Right cardiac atrium (tissue), 5 donors: Measurements from ENCODE around the gene PCBD2. TPM values are rescaled to one million over a fixed set of nuclear protein-coding genes. Genes with fewer than 3 reads are reported as not detected.

Source experiments
- ATAC-seq, 2 donors: fragments of 200-7000 bp; cut with Tn5 transposase; one replicate each; pipeline versions ENCODE4 v1.8.0 to v1.9.1; 2020; ENCODE audit warnings: moderate library complexity in 2 of 2, mild to moderate bottlenecking in 1 of 2
- DNase-seq, 3 donors: peaks; one replicate each; pipeline ENCODE4 v3.0.0-alpha.2; 2020
- H3K27ac ChIP-seq: one replicate; pipeline ENCODE4 v1.5.1; 2013; ENCODE audit warnings: mild to moderate bottlenecking, low read length, control low read depth, moderate library complexity
- H3K27me3 ChIP-seq: one replicate; pipeline ENCODE4 v1.6.1; 2013; ENCODE audit not compliant: control insufficient read depth, insufficient read depth
- H3K4me1 ChIP-seq: one replicate; pipeline ENCODE4 v1.6.1; 2013; ENCODE audit warnings: low read length; ENCODE audit not compliant: control insufficient read depth, insufficient read depth
- H3K4me3 ChIP-seq: one replicate; pipeline ENCODE4 v1.5.1; 2013; ENCODE audit warnings: low read length, control low read depth
- H3K9me3 ChIP-seq: one replicate; pipeline ENCODE4 v1.6.1; 2013; ENCODE audit warnings: low read length; ENCODE audit not compliant: control insufficient read depth
- WGBS: extraction: QIAGEN DNeasy Blood & Tissue Kit; methylation state at CpG from one replicate; pipeline ENCODE4 v1.1.7; 2013; 5-methylcytosine and 5-hydroxymethylcytosine counted together
- intact Hi-C, 4 donors: fragments of 100-400 bp; cut with DNase I; formaldehyde crosslinking; loops; one replicate each; pipeline versions ENCODE4 v1.11.0 to v1.14.0; 2022 to 2023
- microRNA-seq, 2 donors: library from miRNA; unstranded; fragments of <30 nt; microRNA quantifications; one replicate each; pipeline ENCODE4 v1.2.0, GENCODE V29; 2020 to 2021
- polyA plus RNA-seq: library from polyadenylated mRNA; stranded (reverse); fragments of 200-250 nt; gene quantifications from one replicate; pipeline ENCODE4 v1.2.3, GENCODE V29; 2013
- total RNA-seq, 4 donors: library from RNA; stranded (reverse); fragmentation: NEBNext Ultra II Directional; extraction: Animal tissue kit (Norgen Biotek cat#: 25700); gene quantifications; one replicate each; pipeline ENCODE4 v1.2.1, GENCODE V29; 2021
- donor health status: healthy with polysubstance abuse.
- donor health status: DM: no; HTN: yes; CAD: no.
- donor health status: DM: no; HTN: no; CAD: no.
- donor health status: DM: no; HTN: yes; CAD: no; lungs with severe emphysema.
- donor health status: DM: yes; HTN: yes; CAD: no.

The PCBD2 gene
- total and polyA plus RNA-seq, 5 donors: 11.7 to 17.5 (median 14.6) TPM

DNA sequence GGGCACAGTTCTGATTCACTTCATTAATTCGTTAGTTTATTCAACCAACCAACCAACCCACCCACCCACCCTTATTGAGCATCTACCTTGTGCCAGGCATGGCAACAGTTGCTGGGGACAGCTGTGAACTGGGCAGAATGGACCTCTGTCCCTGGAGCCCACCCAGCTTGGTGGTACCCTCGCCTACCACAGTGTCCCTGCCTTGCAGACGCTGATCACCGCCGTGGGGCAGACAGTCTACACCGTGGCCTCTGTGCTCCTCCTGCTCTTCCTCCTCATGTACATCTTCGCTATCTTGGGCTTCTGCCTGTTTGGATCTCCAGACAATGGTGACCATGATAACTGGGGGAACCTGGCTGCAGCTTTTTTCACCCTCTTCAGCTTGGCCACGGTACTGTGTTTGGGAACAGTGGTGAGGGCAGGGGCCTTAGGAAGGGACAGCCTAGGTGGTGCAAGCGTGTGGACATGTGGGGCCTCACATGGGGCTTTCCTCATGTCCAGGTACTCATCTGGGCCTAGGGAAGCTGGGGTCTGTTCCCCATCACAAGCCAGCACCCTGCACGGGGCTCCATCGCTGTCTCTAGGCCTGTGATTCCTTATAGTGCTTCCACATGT is 102.9 kb downstream of the PCBD2 start:
- DNase-seq (no peak), ATAC-seq (no peak)
- Histone ChIP-seq H3K4me1 (no peaks in the 10 kb centered on the region), H3K4me3 (no peak overlapping the region), H3K27me3 (no peaks in the 10 kb centered on the region), H3K27ac (no peak overlapping the region), H3K9me3 (no peaks in the 10 kb centered on the region)
- 82% methylated on average over 11 of the region's 11 CpGs for WGBS
- intact Hi-C loops: no loop called here

DNA sequence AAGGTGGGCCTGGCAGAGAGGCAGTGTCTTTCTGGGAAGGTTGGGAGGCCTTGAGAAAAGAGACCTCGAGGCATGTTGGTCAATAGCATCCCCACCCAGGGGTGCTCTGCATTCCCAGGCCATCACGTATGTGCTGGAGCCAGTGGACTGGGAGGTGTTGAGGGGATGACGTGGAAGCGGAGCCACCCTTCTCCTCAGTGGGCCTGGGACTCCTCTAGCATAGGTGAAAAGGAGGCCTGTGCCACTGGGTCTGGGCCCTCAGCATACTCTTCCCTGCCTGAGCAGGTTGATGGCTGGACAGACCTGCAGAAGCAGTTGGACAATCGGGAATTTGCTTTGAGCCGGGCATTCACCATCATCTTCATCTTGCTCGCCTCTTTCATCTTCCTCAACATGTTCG is 103.6 kb downstream of the PCBD2 start:
- WGBS: 94% methylated on average over 8 of the region's 8 CpGs
- intact Hi-C loops: no loop called here

DNA sequence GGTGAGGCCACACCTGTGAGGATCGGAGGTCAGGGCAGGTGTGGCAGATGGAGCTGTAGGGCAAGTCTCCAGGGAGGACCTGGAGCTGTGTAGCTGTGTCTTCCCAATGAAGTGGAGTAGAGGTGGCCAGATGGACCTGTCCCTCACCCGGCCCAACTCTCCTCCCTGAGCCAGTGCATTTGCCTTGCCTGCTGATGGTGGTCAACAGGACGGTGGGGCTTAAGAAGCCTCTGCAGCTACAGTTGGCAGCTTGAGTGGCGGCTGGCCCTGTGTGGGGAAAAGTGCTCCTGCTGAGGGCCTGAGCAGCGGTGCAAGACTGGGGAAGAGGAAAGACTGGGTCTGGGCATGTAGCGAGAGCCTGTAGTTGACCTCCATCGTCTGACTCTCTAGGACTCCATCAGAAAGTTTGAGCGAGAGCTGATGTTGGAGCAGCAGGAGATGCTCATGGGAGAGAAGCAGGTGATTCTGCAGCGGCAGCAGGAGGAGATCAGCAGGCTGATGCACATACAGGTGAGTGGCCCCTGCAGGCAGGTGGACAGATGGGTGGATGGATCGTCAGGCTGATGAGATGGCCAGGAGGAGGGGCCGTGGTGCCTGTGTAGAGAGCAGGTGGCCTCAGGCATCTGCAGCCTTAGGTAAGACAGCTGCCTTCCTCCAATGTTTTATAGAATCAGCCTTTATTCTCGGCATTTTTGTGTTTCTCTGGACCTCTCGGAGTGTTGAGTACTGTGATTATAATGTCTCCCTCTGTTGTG is 104.2 kb downstream of the PCBD2 start:
- H3K9me3 ChIP-seq: no peaks in the 10 kb centered on the region
- no peaks in the 10 kb centered on the region for H3K4me1 ChIP-seq
- no peak for ATAC-seq
- H3K27me3 ChIP-seq: no peaks in the 10 kb centered on the region
- DNase-seq: no peak
- H3K27ac ChIP-seq: no peak overlapping the region
- intact Hi-C loops: no loop called here
- WGBS: 83% methylated on average over 13 of the region's 13 CpGs
- no peak overlapping the region for H3K4me3 ChIP-seq

More for the DNA sequence above, 103.6 kb downstream of the PCBD2 start:
- no peak for DNase-seq
- Histone ChIP-seq H3K9me3 (no peaks in the 10 kb centered on the region), H3K27ac (no peak overlapping the region), H3K4me3 (no peak overlapping the region), H3K4me1 (no peaks in the 10 kb centered on the region), H3K27me3 (no peaks in the 10 kb centered on the region)
- ATAC-seq: no peak

DNA sequence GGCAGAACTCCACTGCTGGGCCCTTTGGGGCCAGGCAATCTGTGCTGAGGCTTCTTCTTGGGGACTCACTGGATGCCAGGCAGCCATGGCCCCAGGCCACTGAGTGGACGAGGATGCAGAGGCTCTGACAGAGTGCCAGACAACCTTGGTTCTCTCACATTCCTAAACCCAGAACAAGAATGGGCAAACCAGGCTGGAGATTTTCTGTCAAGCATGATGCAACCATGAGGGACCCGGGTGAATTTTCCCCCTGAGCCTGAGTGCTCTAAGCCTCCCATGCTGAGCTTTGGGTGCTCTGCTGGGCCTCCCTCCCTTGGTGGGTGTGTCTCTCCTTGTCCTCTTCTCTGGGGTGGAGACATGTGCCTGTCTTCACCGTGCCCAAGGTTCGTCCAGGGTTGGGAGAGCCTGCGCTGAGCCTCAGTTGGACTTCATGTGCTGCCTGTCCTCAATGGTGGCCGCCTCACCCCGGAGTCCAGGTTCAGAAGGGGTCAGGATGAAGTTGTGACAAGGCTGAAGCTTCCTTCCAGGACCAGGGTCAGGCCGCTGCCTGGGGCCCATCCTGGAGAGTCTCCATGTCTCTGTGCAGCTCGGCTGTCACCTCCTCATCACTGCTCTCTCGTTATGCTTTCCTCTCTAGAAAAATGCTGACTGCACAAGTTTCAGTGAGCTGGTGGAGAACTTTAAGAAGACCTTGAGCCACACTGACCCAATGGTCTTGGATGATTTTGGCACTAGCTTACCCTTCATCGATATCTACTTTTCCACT is 105.0 kb downstream of the PCBD2 start:
- no peak overlapping the region for H3K4me3 ChIP-seq
- no peaks in the 10 kb centered on the region for H3K4me1 ChIP-seq
- no peaks in the 10 kb centered on the region for H3K27me3 ChIP-seq
- H3K9me3 ChIP-seq: no peaks in the 10 kb centered on the region
- no peak overlapping the region for H3K27ac ChIP-seq
- WGBS: 86% methylated on average over 11 of the region's 11 CpGs
- intact Hi-C loops: no loop called here
- DNase-seq: no peak
- no peak for ATAC-seq

DNA sequence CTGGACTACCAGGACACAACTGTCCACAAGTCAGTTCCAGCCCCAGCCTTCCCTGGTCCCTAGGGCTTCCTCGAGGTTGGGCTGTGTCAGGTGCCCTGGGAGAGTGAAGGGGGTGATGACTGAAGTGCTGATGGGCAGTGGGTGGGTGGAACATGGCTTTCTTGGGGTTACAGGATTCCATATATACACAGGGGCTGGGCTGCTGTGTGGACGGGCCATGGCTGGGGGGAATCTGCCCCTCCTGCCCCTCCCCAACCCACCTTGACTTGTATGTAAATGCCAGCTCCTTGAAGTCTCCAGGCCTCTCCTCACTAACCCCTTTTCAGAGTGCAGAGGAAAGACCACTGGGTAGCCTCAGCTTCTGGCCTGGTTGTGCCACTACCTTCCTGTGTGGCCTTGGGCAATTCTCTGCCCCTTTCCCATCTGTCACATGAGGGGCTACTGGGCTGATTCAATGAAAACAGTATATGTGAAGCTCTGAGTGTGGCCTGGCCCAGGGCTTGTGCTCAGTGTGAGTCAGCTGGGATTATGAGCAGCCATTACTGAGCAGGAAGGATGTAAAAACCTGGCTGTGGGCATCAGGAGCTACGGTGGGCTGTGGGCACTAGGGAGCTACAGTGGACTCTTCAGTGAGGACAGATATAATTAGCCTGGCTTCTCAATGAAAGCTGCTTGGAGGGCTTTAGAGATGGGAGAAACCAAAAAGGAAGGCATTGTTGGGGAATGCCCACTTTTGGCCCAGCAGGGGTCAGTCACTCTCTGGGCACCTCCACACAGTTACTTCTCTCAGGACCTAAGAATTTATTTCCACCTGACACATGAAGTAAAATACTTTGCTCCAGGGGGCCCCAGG is 105.8 kb downstream of the PCBD2 start:
- Histone ChIP-seq H3K4me3 (no peak overlapping the region), H3K27me3 (no peaks in the 10 kb centered on the region), H3K4me1 (no peaks in the 10 kb centered on the region), H3K27ac (no peak overlapping the region), H3K9me3 (no peaks in the 10 kb centered on the region)
- 82% methylated on average over 3 of the region's 3 CpGs for WGBS
- ATAC-seq (no peak), DNase-seq (no peak)
- intact Hi-C loops: no loop called here

DNA sequence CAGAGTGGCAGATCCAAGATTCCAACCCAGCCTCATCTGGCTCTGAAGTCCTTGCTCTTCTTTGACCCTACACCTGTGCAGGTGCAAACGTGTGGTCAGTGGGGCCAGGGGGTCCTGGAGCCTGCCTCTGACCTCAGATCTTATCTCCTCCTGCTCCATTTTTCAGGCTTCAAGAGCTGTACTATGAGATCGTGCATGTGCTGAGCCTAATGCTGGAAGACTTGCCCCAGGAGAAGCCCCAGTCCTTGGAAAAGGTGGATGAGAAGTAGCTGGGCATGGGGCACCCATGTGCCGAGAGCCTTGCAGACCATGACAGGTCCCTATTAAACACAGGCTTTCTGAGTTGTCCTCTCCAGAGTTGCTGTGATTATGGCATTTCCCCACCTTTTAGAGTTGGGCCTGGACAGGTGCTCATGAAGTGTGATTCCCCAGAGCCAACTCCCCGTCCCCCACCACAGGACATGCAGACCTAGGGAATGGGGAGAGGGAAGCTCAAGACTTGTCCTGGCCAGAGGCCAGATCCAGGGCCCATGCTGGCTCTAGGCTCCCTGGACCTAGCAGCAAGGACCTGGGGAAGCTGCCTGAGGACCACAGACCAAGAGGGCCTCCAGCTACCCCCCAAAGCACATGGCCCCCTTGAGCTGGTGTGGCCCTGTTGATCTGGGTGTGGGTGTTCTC is 106.6 kb downstream of the PCBD2 start:
- H3K27ac ChIP-seq: no peak overlapping the region
- WGBS: 92% methylated on average over 4 of the region's 4 CpGs
- no peak overlapping the region for H3K4me3 ChIP-seq
- no peaks in the 10 kb centered on the region for H3K27me3 ChIP-seq
- no peaks in the 10 kb centered on the region for H3K9me3 ChIP-seq
- intact Hi-C loops: no loop called here
- H3K4me1 ChIP-seq: no peaks in the 10 kb centered on the region
- DNase-seq (no peak), ATAC-seq (no peak)

DNA sequence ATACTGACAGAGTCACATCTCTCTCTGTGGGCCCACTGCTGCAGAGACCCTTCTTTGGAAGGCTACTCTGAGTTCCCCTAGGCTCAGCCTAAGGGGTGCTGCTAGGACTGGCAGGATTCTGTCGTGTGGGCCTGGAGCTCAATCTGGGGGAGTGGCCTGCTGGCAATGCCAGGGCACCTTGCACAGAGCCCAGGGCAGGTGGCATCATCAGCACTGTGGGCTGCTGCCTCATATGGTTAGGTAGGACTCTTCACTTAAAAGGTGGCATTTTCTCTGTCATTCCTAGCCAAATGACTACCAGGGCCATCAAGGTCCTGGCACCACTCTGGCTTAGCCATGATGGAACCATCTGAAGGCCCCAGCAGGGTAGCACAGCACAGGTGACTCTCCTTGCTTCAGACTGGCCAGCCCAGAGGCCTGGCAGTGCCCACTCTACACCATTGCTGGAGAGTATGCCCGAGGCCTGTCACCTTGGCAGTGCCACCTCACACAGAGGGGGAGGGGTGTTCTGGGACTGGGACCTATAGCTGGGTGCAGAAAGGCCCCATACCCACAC is 107.2 kb downstream of the PCBD2 start:
- Histone ChIP-seq H3K9me3 (no peaks in the 10 kb centered on the region), H3K4me1 (no peaks in the 10 kb centered on the region), H3K27ac (no peak overlapping the region), H3K4me3 (no peak overlapping the region), H3K27me3 (no peaks in the 10 kb centered on the region)
- intact Hi-C loops: no loop called here
- ATAC-seq (no peak), DNase-seq (peak in 1 of 3 donors; percentile 18)
- 85% methylated on average over 2 of the region's 2 CpGs for WGBS

Small RNA genes within 50 kb of the gene (microRNA-seq; reads per million reads assigned to microRNA genes)
- gene MIR4461: 0 reads per million in 2 donors

Other genes with a start within 250 kb of the PCBD2 start
- gene CAMLG, start 166.6 kb upstream of the PCBD2 start, total RNA-seq: 10 to 100 TPM; 20.8 to 24.8 (median 23.6) TPM
- 23.6 TPM for gene CAMLG, start 166.6 kb upstream of the PCBD2 start, polyA plus RNA-seq
- gene DDX46, start 146.4 kb upstream of the PCBD2 start, total RNA-seq: 10 to 100 TPM; 20.6 to 31.1 (median 26.0) TPM
- gene DDX46, start 146.4 kb upstream of the PCBD2 start, polyA plus RNA-seq: 14.3 TPM
- 10 to 100 TPM; 29.4 to 34.1 (median 31.7) TPM for gene C5orf24, start 59.2 kb upstream of the PCBD2 start, total RNA-seq
- gene C5orf24, start 59.2 kb upstream of the PCBD2 start, polyA plus RNA-seq: 16.4 TPM
- 10 to 100 TPM; 59.5 to 77.0 (median 70.7) TPM for gene TXNDC15, start 30.8 kb upstream of the PCBD2 start, total RNA-seq
- 53.8 TPM for gene TXNDC15, start 30.8 kb upstream of the PCBD2 start, polyA plus RNA-seq
- gene CATSPER3, start 62.8 kb downstream of the PCBD2 start, total RNA-seq: under 1 TPM; 0.25 to 0.59 (median 0.54) TPM
- gene CATSPER3, start 62.8 kb downstream of the PCBD2 start, polyA plus RNA-seq: 0.48 TPM
- gene PITX1, start 129.1 kb downstream of the PCBD2 start, total RNA-seq: under 1 TPM in 1 of 4 donors, not detected in 3; 0.18 TPM
- 0.02 TPM for gene PITX1, start 129.1 kb downstream of the PCBD2 start, polyA plus RNA-seq